GM18505 (cell line): ENCODE data around the gene SP140L.
A peak's percentile ranks its signal among the peaks of the same experiment; 100 is the strongest.
"Not testable (repeated sequence)": the region's sequence is repeated elsewhere in the genome, so short reads cannot be mapped to it uniquely, and the experiment has no call there.

Source experiments
- ATAC-seq: cut with Tn5 transposase; IDR thresholded peaks from one replicate; pipeline ENCODE4 v1.9.1; 2021; ENCODE audit not compliant: unreplicated experiment
- POLR2A ChIP-seq: IDR thresholded peaks from 4 replicates; pipeline ENCODE4 v1.6.1; 2011; ENCODE audit warnings: borderline replicate concordance; ENCODE audit not compliant: insufficient read depth, insufficient read length; ENCODE audit errors: extremely low read depth

The SP140L gene

GRCh38 chr2:230384986-230385385 is 58.0 kb downstream of the SP140L start:
- ATAC-seq: no peak
- no peak for TF ChIP-seq POLR2A

DNA sequence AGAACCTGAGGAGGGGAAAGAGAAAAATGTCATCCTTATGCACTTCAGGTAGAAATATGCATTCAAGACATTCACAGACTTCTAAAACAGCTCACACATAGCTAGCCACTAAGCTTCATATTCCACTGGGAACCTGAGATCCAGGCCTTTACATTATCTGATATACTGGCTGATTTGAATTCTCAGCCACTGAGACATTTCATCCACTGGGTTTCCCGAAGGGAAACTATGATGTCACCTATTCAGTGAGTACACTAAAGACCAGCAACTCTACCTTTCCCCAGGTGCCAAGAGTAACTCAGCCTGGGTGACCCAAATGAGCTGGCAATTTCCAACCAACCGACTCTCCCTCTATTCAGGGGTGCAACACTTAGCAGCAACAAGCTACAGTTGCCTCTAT is 67.3 kb downstream of the SP140L start:
- ATAC-seq: no peak
- TF ChIP-seq POLR2A: no peak

- not testable (repeated sequence) for ATAC-seq
These were observed 71.7 kb downstream of the SP140L start for GRCh38 chr2:230398698-230399097.

GRCh38 chr2:230400041-230400440 is 73.0 kb downstream of the SP140L start:
- no peak for ATAC-seq

GRCh38 chr2:230400454-230400853 is 73.5 kb downstream of the SP140L start:
- no peak for TF ChIP-seq POLR2A
- ATAC-seq: no peak

More at GRCh38 chr2:230400041-230400440, 73.0 kb downstream of the SP140L start:
- no peak for TF ChIP-seq POLR2A

DNA sequence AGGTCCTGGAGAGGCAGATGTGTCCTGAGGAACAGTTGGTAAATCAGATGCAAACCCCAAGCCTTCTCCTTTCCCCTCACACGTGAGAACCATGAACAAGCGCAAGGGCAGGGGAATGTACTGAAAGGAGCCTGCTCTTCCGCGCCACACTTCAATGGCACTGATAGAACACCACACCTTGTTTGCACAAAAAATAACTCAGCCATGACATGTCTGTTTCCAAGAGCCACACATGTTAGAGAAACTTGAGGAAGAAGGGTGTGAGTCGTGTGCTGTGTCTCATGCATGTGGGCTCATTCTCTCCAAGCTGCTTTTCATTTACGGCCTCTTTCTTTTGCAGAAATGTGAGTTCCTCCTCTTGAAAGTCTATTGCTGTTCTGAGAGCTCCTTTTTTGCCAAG is 74.0 kb downstream of the SP140L start:
- not testable (repeated sequence) for ATAC-seq

GRCh38 chr2:230403746-230404145 is 76.8 kb downstream of the SP140L start:
- no peak for ATAC-seq
- TF ChIP-seq POLR2A: no peak

GRCh38 chr2:230405824-230406223 is 78.8 kb downstream of the SP140L start:
- no peak for TF ChIP-seq POLR2A
- ATAC-seq: no peak

- no peak for ATAC-seq
- no peak for TF ChIP-seq POLR2A
These were observed 81.3 kb downstream of the SP140L start for GRCh38 chr2:230408244-230408842.

- not testable (repeated sequence) for ATAC-seq
These were observed 82.3 kb downstream of the SP140L start for GRCh38 chr2:230409316-230409715.

DNA sequence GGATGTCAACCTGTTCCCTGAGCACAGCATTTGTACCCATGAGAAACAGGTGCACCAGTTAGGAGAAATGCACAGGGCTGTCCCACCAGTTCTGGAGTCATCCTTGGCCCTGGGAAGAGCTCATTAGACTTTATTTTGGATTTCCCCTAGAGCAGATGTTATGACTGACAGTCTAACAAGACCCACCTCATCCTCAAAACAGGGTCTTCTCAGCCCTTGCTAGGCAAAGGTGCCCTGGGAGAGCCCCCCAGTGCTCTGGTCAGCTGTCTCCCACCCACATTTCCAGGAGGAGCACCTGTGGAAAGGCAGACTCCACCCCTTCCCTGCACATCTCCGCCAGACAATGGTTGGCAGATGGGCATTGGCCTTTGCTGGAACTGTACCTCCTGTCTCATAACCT is 83.3 kb downstream of the SP140L start:
- no peak for ATAC-seq
- no peak for TF ChIP-seq POLR2A

- no peak for ATAC-seq
- TF ChIP-seq POLR2A: no peak
These were observed 84.0 kb downstream of the SP140L start for GRCh38 chr2:230410861-230411569.

DNA sequence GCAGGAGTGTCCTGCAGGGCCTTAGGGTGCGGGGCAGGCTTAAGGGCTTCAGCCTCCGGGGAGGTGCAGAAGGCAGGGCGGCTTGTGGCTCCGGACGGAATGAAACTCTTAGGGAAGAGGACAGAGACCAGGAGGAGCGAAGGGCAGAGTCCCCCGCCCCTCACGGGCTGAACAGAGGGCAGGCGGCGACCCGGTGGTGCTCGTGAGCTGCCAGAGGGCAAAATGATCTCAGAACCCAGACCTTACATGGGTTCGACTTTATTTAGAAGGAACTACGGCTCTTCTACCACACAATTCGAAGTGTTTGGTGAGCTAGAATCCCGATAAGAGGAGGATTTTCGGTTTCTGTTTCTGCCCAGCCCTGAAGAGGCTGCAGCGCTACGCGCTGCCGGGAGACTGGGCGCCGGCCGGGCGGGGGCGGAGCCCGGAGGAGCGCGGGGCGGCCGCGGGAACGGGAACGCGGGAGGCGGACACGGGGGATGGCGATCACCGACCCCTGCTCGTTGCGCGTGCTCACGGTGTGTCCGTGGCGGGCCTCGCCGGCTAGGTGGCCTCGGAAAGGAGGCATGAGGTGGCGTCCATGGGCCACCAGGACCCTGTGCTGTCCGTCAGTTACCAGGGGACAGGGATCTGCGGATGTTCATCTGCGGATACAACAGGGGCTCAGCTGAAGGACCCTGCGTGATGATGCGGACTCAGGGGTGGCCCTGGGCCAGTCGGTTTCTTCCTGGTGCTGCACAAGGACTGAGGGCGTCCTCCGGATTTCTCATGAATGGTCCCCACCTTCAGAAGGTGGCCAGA is 84.8 kb downstream of the SP140L start:
- peak; percentile 47 for ATAC-seq
- peak; percentile 66 for TF ChIP-seq POLR2A

GRCh38 chr2:230412371-230412711 is 85.3 kb downstream of the SP140L start:
- ATAC-seq: no peak
- no peak for TF ChIP-seq POLR2A
